ENCODE data around the gene ACTR3C.

- TF ChIP-seq CTCF (IDR thresholded peaks at IDR 0.05) (no peak), EP300 (IDR thresholded peaks at IDR 0.05) (no peak), POLR2A (IDR thresholded peaks at IDR 0.05) (no peak)
These were observed 5.4 kb downstream of the ACTR3C start for GRCh38 chr7:150317748-150318444.
